DND-41 (cell line): Measurements from ENCODE around the gene ZNF583.

ENCODE experiments used
- ATAC-seq: fragments of 200-7000 bp; cut with Tn5 transposase; 3 replicates; pipeline ENCODE4 v1.9.1; 2021; ENCODE audit warnings: low read depth; ENCODE audit not compliant: insufficient read depth
- DNase-seq: peaks from one replicate; pipeline ENCODE4 v3.0.0-alpha.2; 2020
- H2AFZ ChIP-seq: 2 replicates; pipeline ENCODE4 v1.6.0; 2012; ENCODE audit warnings: low read depth, low read length
- H3K27ac ChIP-seq: 2 replicates; pipeline ENCODE4 v1.5.1; 2012; ENCODE audit warnings: low read length, inconsistent platforms
- H3K27me3 ChIP-seq: fragments of 200-600 bp; sonication (generic); 2 replicates; pipeline ENCODE4 v1.6.0; 2012; ENCODE audit warnings: low read length, mild to moderate bottlenecking, inconsistent platforms; ENCODE audit not compliant: insufficient read depth, poor library complexity
- H3K36me3 ChIP-seq: 2 replicates; pipeline ENCODE4 v1.5.1; 2012; ENCODE audit warnings: low read length, inconsistent platforms; ENCODE audit not compliant: insufficient read depth
- H3K4me1 ChIP-seq: 2 replicates; pipeline ENCODE4 v1.5.1; 2012; ENCODE audit warnings: mild to moderate bottlenecking, low read length; ENCODE audit not compliant: insufficient read depth
- H3K4me2 ChIP-seq: 2 replicates; pipeline ENCODE4 v1.6.0; 2012; ENCODE audit warnings: mild to moderate bottlenecking, moderate library complexity, low read length, inconsistent platforms; ENCODE audit not compliant: insufficient read depth
- H3K4me3 ChIP-seq, 2 experiments: fragments of 200-600 bp in 1 of 2; shearing (Covaris generic) in 1 of 2; 2 replicates each; pipeline ENCODE4 v1.5.1; 2012 to 2016; ENCODE audit warnings: inconsistent platforms in 2 of 2, low read length in 2 of 2, mild to moderate bottlenecking in 2 of 2, low read depth in 1 of 2, moderate library complexity in 1 of 2
- H3K79me2 ChIP-seq: 2 replicates; pipeline ENCODE4 v1.6.0; 2012; ENCODE audit warnings: low read length, inconsistent platforms; ENCODE audit not compliant: insufficient read depth
- H3K9ac ChIP-seq: 2 replicates; pipeline ENCODE4 v1.6.0; 2012; ENCODE audit warnings: low read depth, mild to moderate bottlenecking, inconsistent platforms, low read length, moderate library complexity
- H3K9me3 ChIP-seq: 2 replicates; pipeline ENCODE4 v1.5.1; 2012; ENCODE audit warnings: low read length, moderate library complexity, mild to moderate bottlenecking, inconsistent platforms; ENCODE audit not compliant: insufficient read depth, severe bottlenecking
- H4K20me1 ChIP-seq: 2 replicates; pipeline ENCODE4 v1.6.0; 2012; ENCODE audit warnings: low read length; ENCODE audit not compliant: insufficient read depth
- EZH2 ChIP-seq: IDR thresholded peaks from 3 replicates; pipeline ENCODE4 v1.6.1; 2012; ENCODE audit warnings: borderline replicate concordance, low read depth, mild to moderate bottlenecking, moderate library complexity, low read length, inconsistent platforms; ENCODE audit not compliant: severe bottlenecking
- TF ChIP-seq, protein P1 (sequence below): IDR thresholded peaks from 2 replicates; pipeline ENCODE4 v1.5.1; 2012; ENCODE audit warnings: borderline replicate concordance, low read length, moderate library complexity, mild to moderate bottlenecking; ENCODE audit not compliant: poor library complexity, severe bottlenecking; ENCODE audit errors: extremely low read depth

The ZNF583 gene

DNA sequence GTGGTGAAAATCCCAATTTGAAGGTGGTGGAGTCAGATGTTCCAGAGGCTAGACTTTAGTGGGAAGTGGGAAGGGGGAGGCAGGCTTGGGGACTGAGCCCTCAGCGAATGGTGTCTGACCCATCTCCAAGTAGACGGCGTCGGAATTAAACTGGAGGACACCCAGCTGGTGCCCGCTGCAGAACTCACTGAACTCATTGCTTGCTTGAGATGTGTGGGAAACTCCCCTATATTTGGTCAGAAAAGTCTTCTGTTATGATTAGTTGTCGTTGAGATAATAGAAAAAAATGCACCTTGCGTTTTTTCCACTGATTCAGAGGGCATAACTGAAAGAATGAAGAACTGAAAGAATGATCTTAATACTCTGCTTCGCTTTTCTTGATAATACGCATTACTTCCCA, 871 bp upstream of the ZNF583 start:
- Histone ChIP-seq H3K79me2 (peaks cover 27% of the 10 kb centered on the region), H3K4me1 (peaks cover 30% of the 10 kb centered on the region), H3K9me3 (peaks cover 39% of the 10 kb centered on the region), H4K20me1 (no peaks in the 10 kb centered on the region), H2AFZ (peak overlapping the region; percentile 97), H3K4me3 (peak overlapping the region; percentile 57 to 89), H3K27ac (peak overlapping the region; percentile 92), H3K36me3 (peaks cover 32% of the 10 kb centered on the region), H3K9ac (peak overlapping the region; percentile 70), H3K27me3 (no peaks in the 10 kb centered on the region), H3K4me2 (peak overlapping the region; percentile 77)
- TF ChIP-seq EZH2 = no peak
- TF ChIP-seq, protein P1, sequence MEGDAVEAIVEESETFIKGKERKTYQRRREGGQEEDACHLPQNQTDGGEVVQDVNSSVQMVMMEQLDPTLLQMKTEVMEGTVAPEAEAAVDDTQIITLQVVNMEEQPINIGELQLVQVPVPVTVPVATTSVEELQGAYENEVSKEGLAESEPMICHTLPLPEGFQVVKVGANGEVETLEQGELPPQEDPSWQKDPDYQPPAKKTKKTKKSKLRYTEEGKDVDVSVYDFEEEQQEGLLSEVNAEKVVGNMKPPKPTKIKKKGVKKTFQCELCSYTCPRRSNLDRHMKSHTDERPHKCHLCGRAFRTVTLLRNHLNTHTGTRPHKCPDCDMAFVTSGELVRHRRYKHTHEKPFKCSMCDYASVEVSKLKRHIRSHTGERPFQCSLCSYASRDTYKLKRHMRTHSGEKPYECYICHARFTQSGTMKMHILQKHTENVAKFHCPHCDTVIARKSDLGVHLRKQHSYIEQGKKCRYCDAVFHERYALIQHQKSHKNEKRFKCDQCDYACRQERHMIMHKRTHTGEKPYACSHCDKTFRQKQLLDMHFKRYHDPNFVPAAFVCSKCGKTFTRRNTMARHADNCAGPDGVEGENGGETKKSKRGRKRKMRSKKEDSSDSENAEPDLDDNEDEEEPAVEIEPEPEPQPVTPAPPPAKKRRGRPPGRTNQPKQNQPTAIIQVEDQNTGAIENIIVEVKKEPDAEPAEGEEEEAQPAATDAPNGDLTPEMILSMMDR = no peak
- ATAC-seq = no peak
- no peak for DNase-seq

GRCh38 chr19:56404705-56405056, 549 bp downstream of the ZNF583 start:
- Histone ChIP-seq H3K4me2 (peak overlapping the region; percentile 77), H3K9ac (peak overlapping the region; percentile 70), H3K36me3 (peaks cover 34% of the 10 kb centered on the region), H3K4me1 (peaks cover 30% of the 10 kb centered on the region), H2AFZ (peak overlapping the region; percentile 97), H4K20me1 (no peaks in the 10 kb centered on the region), H3K4me3 (peak overlapping the region; percentile 57 to 89), H3K27ac (peak overlapping the region; percentile 92), H3K9me3 (peaks cover 43% of the 10 kb centered on the region), H3K79me2 (peaks cover 27% of the 10 kb centered on the region), H3K27me3 (no peaks in the 10 kb centered on the region)
- DNase-seq (no peak), ATAC-seq (peak; percentile 27)
- no peak for TF ChIP-seq EZH2
- TF ChIP-seq, protein P1 = no peak

DNA sequence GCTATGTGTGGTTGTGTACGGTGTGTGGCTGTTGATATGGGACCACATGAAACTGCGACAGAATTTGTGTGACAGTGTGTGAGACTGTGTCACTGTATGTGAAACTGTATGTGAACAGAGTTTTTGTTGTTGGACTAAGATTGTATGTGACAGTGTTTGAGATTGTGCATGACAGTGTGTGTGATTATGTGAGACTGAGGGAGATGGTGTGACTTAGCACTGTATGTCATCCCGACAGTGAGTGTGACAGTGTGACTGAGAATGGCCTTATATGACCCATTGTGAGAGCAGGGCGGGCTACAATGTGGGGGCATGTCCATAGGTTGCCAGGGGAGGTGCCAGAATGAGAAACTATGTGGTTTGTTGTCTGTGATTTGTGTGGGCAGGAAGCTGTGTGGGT, 930 bp downstream of the ZNF583 start:
- Histone ChIP-seq H3K9ac (peak overlapping the region; percentile 70), H3K27me3 (no peaks in the 10 kb centered on the region), H3K79me2 (peaks cover 27% of the 10 kb centered on the region), H2AFZ (peak overlapping the region; percentile 97), H3K27ac (peak overlapping the region; percentile 92), H3K4me1 (peaks cover 30% of the 10 kb centered on the region), H4K20me1 (no peaks in the 10 kb centered on the region), H3K4me2 (peak overlapping the region; percentile 77), H3K4me3 (peak overlapping the region; percentile 57 to 89; a peak in 3 of 4 replicates), H3K36me3 (peaks cover 38% of the 10 kb centered on the region), H3K9me3 (peaks cover 43% of the 10 kb centered on the region)
- no peak for TF ChIP-seq EZH2
- TF ChIP-seq, protein P1 = no peak
- DNase-seq = peak; percentile 28
- ATAC-seq = no peak
